ENCODE results near the gene PHYKPL.

GRCh38 chr5:178216779-178217178 lies 15.8 kb downstream of the PHYKPL start:
- TF ChIP-seq POLR2A (IDR thresholded peaks at IDR 0.05; ENCODE audit: low read length), result no peak
- TF ChIP-seq GATA1 (IDR thresholded peaks at IDR 0.05; ENCODE audit: low read depth, low read length), result no peak

Measured in erythroblast (primary cell).